HG03342 (cell line): ENCODE measurements around the gene ALKBH3.

Experiments
- ATAC-seq: cut with Tn5 transposase; IDR thresholded peaks from one replicate; pipeline ENCODE4 v1.9.1; 2021; ENCODE audit warnings: mild to moderate bottlenecking, moderate library complexity; ENCODE audit not compliant: unreplicated experiment

The ALKBH3 gene

GRCh38 chr11:43936076-43936475 lies 55.4 kb downstream of the ALKBH3 start:
- ATAC-seq: no peak

- no peak for ATAC-seq
These were observed 57.1 kb downstream of the ALKBH3 start for GRCh38 chr11:43937434-43938411.

- ATAC-seq: no peak
These were observed 60.8 kb downstream of the ALKBH3 start for GRCh38 chr11:43941257-43941994.

- no peak for ATAC-seq
These were observed 62.2 kb downstream of the ALKBH3 start for GRCh38 chr11:43942662-43943371.

- ATAC-seq: no peak
These were observed 62.8 kb downstream of the ALKBH3 start for GRCh38 chr11:43943372-43943930.

- no peak for ATAC-seq
These were observed 63.5 kb downstream of the ALKBH3 start for GRCh38 chr11:43943931-43944751.

GRCh38 chr11:43944761-43945311 lies 64.2 kb downstream of the ALKBH3 start:
- ATAC-seq: no peak

GRCh38 chr11:43947003-43947500 lies 66.4 kb downstream of the ALKBH3 start:
- ATAC-seq: no peak

GRCh38 chr11:43947815-43948214 lies 67.2 kb downstream of the ALKBH3 start:
- no peak for ATAC-seq

- no peak for ATAC-seq
These were observed 68.0 kb downstream of the ALKBH3 start for GRCh38 chr11:43948341-43949225.

GRCh38 chr11:43950311-43950855 lies 69.8 kb downstream of the ALKBH3 start:
- no peak for ATAC-seq

- no peak for ATAC-seq
These were observed 70.6 kb downstream of the ALKBH3 start for GRCh38 chr11:43951231-43951630.

GRCh38 chr11:43952020-43952400 lies 71.4 kb downstream of the ALKBH3 start:
- ATAC-seq: no peak

- no peak for ATAC-seq
These were observed 72.0 kb downstream of the ALKBH3 start for GRCh38 chr11:43952401-43953342.

GRCh38 chr11:43953521-43953920 lies 72.9 kb downstream of the ALKBH3 start:
- ATAC-seq: no peak

GRCh38 chr11:43954241-43954640 lies 73.6 kb downstream of the ALKBH3 start:
- no peak for ATAC-seq
